Stimulated activated CD8-positive, alpha-beta memory T cell treated with anti-CD3 and anti-CD28 coated beads, Interleukin-12 subunit alpha, Interleukin-12 subunit beta, amount 100 ng/mL, for 4 hours (primary cell): Measurements from ENCODE around the gene PFDN2.
"Not testable (repeated sequence)": the region's sequence is repeated elsewhere in the genome, so short reads cannot be mapped to it uniquely, and the experiment has no call there.

Experiments
- DNase-seq: peaks from one replicate; pipeline ENCODE4 v3.0.0-alpha.2; 2020; ENCODE audit warnings: low read depth

The PFDN2 gene

DNA sequence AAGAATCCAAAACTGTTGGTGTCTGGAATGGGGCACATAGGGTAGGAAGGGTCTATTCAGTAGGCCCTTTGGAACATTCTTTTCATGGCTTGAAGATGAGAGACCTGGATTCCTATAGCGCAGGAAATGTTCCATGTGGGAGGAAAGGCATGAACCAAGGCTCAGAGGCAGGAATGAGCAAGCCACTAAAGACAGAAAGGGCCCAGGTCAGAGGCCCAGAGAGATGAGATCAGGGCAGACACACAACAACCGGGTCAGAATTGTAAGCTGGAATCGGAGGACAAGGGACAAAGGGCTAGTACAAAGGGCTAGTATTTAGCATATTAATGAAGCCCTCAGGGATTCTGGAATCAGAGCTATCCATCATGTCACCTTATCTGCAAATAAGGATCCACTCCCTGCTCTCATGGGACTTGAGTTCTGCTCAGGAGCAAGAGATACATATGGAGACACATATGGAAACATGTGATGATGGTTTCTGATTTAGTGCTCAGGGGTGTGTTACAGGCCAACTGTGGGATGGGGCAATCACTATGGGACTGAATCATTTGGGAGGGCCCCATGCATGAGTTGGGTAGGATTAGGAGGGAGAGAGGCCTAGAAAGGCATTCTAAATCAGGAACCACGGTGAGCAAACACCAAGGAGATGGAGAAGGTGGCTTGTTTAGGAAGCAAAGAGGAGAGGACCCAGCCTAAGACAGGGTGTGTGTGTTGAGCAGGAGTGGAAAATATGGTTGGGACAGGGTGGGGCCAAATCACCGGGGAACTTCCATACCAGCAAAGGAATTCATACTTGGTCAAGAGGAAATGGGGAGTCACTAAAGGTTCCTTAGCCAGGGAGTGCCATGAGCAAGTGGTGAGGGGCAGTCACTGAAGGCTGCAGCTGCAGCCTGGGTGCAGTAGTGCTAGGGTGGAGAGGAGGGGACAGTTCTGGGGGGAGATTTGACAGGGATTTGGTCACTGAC is 37.1 kb downstream of the PFDN2 start:
- DNase-seq = no peak

DNA sequence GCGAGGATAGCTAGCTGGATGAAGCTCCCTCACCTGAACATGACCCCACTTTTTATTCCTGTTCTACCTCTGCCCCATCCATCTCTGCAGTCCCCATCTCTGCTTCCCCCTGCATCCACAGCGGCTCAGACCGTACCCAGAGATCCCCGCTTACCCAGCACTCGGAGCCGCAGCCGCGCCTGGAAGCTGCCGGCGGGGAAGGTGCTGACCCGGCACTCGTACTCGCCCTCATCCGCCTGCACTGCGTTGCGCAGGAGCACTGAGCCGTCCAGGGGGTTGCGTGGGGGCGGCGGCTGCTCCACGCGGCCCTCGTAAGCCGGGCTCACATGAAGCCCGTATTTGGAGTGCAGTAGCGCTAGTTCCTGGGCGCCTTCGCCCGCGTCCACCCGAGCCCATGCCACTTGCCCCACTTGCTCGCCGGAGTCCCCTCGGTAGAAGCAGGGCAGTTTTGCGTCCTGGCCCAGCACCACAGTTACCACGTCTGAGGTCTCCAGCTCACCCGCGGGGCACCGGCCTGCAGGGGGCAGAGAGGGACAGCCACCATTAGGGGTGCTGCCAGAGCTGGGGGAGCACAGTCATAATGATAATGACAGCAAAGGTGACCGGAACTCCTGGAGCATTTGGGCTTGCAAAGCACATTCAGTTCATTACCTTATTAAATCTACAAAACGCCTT is 38.3 kb downstream of the PFDN2 start:
- DNase-seq = no peak

DNA sequence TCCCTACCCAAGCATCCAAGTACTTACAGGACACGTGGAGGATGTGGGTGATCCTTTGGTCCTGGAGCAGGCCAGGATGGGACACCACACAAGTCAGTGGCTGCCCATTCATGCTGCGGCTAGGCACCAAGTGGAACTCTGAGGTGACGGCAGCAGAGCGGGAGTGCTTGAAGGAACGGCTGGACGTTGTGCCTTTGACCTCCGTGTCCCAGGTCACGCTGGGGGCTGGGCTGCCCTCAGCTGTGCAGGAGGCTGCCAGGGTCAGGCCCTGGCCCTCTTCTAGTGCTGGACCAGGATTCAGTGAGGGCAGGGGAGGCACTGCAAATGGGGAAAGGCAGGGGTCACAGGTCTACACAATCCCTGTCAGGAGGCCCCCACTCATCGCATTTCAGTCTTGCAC is 40.4 kb downstream of the PFDN2 start:
- DNase-seq = no peak

DNA sequence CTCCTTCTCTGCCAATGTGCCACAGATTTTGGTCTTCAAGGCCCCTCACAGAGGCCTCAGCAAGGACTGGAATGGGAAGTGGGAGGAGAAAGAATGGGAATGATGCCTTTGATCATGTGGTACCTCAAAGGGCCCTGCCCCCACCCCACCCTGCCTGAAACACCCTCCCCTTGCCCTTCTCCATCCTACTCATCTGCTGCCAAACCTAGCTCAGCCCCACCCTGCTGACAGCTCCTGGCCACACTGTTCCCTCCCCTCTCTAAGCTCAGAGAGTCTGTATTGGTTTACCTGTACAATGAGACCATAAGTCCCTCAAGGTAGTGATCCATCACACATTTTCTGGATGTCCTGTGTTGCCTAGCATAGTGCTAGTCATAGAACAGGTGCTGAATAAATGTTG is 41.4 kb downstream of the PFDN2 start:
- no peak for DNase-seq

DNA sequence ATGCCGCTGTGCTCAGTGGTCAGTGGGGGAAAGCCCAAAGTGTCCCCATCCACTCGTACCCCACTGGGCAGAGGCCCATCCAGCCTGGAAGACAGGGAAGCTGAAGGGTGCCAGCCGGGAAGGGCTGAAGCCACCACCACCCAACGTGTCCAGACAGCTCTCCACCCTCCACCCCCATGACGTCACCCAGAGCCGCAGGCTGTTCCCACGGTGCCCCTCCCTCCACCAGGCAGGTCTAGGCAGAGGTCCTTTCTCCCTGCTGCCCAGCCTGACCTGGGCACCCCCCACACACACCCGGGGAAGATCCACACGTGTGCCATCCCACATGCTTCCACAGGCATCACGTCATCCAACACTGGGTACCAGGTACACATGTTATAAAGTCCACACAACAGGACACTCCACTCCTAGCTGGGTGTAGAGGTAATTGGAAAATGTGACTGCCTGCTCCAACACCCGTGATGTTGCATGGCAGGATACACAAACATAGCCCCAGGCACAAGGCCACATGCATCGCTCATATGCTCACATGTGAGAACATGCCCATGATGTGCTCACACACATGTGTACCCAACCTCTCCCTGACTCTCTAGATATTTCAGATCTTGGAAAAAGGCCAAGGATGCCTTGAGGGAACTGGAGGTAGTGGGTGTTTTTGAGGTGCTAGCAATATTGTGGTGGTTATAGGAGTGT is 43.0 kb downstream of the PFDN2 start:
- DNase-seq = no peak

DNA sequence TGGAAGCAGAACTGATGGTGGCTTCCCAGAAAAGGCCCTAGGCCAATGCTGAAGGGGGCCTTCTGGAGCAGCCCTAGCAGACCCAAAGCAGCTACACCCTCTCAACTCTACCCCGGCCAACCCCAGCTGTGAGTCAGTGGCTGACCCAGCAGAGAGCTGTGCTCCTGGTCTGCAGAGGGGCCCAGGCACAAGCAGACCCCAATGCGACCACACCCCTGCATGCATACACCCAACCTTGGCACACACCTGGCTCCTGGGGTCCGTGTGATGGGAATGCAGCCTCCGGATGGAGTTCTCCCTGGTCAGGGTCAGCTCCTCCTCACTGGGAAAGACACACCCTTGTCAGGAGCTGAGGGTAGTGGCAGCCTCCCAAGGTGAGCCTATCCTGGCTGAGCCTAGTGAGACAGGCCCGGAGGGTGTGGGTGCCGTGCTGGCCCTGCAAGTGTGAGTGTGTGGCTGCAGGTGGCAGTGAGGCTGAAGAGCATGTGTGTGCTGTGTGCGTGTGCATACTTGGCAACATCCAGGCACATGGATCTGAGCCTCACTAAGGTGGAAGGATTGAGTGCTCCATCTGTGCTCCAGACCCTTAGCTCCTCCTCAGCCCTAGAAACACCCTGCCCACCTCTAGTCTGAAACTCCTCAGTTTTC is 44.2 kb downstream of the PFDN2 start:
- no peak for DNase-seq

DNA sequence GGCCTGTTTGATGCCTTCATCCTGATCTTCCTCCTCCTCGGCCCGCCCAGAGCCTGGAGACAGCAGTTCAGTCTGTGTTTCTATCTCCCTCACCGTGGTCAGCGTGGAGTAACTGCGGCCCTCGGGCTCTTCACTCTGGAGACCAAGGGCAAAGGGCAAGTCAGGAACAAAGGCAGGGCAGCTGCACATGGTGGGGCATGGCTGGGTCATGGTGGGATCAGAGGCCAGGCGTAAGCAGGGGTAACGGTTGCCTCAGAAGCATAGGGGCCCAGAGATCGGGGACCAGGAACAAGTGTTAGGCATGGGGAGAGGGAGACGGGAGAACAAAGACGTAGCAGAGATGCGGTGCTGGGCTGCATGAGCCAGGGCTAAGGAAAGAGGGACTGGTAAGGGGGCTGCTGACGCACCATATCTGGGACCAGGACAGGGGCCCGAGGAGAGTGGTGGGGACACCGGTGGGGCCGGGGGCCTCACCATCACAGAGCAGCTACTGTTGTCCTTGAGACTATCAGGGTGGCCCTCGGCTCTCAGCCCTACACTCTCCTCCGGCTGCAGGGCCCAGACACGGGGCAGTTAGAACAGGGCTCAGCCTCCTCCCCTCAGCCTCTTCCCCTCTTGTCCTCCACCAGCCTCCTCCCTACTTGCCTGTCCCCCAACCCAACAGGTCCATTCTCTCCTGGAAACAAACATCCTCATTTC is 44.9 kb downstream of the PFDN2 start:
- DNase-seq = no peak

DNA sequence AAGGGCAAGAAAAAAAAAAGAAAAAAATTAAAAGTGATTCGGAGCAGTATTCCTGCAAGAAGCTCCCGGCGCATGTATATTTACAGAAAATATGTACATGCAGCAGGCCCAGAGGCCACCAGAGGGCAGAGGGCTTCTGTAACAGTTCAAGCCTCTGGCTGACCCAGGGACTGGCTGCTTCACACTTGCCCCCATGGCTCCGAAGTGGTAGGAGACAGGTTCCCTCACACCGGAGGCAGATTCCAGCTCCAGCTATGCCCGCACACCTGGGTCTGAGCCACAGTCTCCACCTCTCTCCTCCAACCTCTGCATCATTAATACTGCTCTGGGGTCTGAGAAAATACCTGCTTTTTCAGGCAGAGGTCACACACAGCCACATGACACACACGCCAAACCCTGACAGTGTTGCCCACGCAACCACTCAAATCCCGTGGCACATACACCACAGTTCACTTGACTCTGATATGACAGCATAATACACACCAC is 45.9 kb downstream of the PFDN2 start:
- DNase-seq = no peak

DNA sequence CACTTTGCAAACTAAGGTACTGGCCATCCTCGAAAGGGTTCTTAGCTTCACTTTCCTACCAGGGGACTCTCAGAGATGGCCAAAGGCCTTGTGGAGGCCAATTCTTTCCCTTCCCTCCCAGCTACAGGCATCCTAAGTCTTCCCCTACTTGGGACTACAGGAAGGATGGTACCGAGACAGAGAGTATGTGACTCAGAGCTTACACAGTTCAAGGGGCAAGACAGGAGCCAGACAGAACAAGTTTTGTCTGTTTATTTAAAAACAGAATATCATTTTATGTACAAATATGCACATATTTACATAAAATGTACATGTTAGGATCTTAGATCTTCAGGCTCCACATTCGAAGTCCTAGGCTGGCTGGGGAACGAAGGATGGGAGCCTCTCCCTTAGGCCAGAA is 47.1 kb downstream of the PFDN2 start:
- no peak for DNase-seq

DNA sequence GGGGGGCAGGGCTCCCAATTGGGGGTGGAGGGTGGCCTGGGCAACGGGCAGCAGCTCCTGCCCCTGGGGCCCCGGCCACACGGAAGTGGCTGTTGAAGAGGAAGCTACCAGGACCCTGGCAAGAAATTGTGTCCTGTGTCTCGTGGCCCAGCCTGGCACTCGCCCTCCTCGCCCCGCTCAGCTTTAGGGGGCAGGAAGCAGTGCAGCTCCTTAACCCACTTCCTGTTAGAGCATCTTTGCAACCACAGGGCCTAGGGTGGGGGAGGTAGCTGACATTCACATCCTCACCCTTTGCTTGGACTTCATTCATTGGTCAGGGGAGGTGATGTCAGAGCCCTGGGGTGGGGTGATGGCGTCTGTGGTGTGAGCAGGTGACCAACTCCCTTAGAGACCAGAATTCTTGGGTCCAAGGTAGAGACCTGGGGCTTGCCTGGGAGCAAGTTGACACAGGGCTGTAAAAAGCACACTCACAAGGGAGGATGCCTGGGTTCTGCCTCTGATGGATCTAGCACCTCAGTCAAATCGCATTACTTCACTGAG is 48.0 kb downstream of the PFDN2 start, which contains the start of gene ARHGAP30:
TSS of gene ARHGAP30 (minus strand) at position 161 of the 540 bp plus-strand sequence. CDS start 267 bp downstream, outside the sequence.
- peak; percentile 73 for DNase-seq

DNA sequence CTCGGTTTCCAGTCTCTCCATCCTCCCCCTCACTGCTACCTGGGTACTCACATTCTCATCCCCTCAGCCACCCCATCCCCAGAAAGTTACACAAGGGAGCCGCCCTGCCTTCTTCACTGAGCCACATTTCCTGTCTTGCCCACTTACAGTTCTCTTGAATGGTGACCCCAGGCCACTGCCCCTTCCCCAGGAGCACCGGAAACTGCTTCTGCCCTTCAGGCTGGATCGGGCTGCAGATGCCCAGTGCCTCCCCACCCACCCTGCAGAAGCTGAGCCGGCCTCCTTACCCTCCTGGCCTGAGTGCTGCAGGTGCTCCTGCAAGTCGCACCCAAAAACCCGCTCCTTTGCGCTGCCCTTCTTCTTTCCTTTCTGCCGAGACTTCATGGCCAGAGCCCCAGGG is 48.6 kb downstream of the PFDN2 start:
- no peak for DNase-seq

DNA sequence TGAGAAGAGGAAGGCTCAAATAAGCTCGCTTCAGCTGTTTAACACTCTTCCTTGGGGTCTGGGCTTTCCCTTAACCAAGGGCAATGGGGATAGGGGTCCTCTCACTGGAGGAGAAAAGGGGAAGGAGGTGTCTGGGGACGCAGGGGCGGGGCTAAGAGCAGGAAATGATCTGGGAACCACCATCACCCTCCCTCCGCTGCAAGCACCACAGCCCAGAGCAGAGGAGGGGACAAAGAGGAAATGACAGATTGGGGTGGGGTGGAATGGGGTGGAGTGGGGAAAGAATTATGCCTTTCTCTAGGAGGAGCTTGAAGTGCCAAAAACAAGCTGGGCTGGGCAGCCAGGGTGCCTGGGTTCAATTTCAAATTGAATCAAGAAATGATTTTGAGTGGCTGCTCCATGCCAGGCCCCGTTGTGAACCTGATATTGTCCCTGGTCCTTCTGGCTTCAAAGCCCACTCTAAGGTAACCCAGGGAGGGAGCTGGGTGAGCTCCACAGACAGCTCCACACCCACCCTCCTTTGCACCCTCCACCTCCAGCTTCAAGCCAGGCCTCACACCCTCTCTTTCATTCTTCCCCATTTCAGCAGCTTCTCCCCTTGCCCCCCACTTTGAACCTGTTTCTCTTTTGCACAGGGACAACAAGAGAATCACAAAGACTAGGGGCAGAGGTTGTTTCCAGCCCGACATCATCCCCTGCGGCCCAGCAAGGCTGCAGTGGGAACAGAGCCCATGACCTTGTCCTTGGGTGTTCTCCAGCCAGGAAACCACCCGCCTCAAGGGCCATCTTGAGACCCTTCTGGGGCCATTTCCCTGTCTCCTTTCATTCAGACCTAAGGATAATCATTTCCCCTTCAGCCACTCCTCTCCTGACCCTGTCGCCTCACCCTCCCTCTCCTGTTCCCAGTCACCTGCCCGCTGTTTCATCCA is 49.3 kb downstream of the PFDN2 start:
- DNase-seq = peak; percentile 69

DNA sequence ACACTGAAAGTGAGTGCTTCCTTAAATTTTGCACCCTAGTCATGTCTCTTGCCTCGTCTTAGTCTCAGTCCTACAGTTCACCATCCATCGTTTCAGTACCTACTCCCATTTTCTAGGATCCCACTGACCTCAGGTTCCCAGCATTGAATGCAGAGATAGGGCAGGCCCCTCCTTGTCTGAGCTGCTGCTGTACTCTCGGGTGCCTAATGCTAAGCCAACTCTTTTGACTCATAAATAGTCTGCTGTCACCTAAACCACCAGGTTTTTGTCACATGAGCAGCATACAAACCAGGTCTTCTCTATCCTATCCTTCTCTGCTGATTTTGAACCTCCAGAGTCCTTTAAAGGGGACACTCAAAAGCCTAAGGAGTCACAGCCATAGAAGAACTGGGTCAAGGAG is 51.1 kb downstream of the PFDN2 start:
- DNase-seq = no peak

DNA sequence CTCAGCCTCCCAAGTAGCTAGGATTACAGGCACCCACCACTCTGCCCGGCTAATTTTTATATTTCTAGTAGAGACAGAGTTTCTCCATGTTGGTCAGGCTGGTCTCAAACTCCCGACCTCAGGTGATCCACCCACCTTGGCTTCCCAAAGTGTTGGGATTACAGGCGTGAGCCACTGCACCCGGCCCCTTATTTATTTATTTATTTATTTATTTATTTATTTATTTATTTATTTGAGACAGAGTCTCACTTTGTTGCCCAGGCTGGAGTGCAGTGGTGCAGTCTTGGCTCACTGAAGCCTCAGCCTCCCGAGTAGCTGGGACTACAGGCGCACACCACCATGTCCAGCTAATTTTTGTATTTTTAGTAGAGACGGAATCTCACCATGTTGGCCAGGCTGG is 52.2 kb downstream of the PFDN2 start:
- DNase-seq = not testable (repeated sequence)

DNA sequence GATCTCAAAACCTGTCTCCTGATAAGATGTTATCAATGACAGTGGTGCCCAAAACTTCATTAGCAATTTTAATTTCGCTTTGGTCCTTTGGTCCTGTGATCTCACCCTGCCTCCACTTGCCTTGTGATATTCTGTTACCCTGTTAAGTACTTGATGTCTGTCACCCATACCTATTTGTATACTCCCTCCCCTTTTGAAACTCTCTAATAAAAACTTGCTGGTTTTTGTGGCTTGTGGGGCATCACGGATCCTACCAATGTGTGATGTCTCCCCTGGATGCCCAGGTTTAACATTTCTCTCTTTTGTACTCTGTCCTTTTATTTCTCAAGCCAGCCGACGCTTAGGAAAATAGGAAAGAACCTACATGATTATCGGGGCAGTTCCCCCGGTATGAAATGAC is 53.9 kb downstream of the PFDN2 start:
- DNase-seq = not testable (repeated sequence)

DNA sequence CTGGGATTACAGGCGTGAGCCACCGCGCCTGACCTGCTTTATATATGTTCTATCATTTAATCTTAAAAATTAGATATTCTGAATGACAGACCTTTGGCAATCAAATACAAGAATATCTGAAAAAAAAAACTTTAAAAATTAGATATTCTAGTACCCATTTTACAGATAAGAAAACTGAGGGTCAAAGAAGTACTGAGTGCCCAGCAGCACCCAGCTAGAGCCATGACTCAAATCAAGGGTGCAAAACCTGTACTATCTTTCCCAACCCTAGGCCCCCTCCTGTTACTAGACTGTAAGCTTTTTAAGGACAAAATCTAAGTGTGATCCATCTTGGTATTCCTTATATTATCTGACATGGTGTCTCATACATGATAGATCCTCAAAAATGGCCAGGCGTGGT is 56.4 kb downstream of the PFDN2 start:
- no peak for DNase-seq

DNA sequence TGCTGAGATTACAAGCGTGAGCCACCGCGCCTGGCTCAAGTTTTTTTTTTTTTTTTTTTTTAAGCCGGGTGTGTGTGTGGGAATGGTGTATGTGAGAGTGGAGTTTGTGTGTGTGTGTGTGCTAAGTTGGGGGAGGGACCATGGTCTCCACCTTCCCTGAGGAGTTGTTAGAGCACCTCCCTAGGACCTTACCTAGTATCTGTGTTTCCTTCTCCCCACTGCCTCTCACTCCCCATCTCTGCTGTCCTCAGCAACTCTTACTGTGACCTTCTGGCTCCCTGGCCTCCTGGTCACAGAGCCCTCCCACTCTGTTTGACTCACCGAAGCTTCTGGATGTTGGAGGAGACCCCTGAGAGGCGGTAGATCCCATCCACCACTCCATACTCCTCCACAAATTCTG is 58.5 kb downstream of the PFDN2 start:
- no peak for DNase-seq

DNA sequence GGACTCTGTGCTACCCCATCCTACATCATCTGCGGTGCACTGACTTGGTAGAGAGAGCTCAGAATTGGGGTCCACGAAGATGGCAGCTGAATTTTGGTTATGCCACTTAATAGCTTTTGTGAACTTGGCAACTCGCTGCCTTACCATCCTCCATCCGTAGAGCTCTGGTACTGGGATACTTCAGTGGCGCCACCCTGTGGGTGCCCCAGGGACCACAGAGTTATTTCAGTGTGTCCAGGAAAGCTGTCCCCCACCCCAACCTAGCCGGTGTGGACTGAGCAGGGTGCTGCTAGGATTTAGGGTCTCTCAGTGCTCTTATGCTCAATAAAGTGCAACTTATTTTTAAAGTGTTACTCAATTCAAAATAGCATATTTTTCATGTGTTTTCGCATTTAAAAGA is 63.0 kb downstream of the PFDN2 start:
- no peak for DNase-seq

DNA sequence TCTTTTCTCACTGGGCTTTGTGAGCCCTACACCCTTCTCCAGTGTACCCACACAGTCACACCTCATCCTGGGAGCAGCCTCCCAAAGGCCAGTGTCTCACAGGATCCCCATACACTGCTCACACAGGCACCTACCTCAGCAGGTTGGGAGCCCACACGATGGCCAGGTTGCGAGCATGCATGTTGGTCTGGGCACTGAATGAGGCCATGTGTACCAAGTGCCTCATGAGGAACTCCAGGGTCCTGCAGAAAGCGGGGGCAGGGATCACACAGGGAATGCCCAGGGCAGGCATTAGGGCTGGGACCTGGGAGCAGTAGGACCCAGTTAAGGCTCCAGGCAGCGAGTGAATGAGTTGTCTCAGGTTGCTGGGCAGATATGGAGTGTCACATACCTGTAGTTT is 63.6 kb downstream of the PFDN2 start:
- no peak for DNase-seq

DNA sequence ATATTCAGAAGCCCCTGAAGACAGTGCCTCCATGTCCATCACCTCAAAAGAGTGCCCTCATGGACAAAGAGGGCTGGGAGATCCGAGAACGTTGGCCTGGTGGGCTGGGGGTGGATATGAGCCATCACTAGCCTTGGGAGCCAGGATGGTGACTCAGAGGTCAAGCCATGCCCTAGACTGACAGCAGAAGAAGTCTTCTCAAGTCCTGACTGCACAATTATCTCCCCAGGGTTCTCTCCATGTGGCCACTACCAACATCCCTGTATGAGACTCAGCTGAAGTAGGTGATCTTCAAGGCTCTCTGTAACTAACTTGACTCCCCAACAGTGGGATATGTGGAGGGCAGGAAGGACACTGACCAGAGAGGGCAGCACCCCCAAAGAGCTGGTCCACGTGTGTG is 64.9 kb downstream of the PFDN2 start:
- DNase-seq = no peak
